ENCODE data around the gene ADSS2.

The ADSS2 gene

DNA sequence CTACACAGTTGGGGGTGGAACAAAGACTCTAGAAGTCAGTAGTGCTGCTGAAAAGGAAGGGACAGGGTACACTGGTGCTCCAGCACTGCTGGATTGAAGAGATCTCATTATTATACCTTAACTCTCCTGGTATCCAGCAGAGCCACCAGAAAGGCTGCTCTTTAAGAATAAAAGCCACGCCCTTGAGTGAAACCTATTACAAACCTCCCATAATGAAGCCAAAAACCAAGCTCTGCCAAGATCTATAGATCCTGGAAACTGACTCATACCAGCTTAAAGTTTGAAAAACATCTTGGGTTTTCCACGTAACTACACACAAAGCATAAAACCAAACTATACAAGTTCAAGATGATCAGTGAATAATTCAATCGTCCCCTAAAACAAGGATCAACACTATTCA is 38.0 kb downstream of the ADSS2 start:
- no peak for DNase-seq (ENCODE audit: low read depth)
- H3K4me3 ChIP-seq (ENCODE audit: low read depth, low read length): no peak overlapping the region
- TF ChIP-seq, protein P1, sequence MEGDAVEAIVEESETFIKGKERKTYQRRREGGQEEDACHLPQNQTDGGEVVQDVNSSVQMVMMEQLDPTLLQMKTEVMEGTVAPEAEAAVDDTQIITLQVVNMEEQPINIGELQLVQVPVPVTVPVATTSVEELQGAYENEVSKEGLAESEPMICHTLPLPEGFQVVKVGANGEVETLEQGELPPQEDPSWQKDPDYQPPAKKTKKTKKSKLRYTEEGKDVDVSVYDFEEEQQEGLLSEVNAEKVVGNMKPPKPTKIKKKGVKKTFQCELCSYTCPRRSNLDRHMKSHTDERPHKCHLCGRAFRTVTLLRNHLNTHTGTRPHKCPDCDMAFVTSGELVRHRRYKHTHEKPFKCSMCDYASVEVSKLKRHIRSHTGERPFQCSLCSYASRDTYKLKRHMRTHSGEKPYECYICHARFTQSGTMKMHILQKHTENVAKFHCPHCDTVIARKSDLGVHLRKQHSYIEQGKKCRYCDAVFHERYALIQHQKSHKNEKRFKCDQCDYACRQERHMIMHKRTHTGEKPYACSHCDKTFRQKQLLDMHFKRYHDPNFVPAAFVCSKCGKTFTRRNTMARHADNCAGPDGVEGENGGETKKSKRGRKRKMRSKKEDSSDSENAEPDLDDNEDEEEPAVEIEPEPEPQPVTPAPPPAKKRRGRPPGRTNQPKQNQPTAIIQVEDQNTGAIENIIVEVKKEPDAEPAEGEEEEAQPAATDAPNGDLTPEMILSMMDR (IDR thresholded peaks at IDR 0.05; ENCODE audit: control insufficient read depth, extremely low read depth, insufficient read depth): no peak

DNA sequence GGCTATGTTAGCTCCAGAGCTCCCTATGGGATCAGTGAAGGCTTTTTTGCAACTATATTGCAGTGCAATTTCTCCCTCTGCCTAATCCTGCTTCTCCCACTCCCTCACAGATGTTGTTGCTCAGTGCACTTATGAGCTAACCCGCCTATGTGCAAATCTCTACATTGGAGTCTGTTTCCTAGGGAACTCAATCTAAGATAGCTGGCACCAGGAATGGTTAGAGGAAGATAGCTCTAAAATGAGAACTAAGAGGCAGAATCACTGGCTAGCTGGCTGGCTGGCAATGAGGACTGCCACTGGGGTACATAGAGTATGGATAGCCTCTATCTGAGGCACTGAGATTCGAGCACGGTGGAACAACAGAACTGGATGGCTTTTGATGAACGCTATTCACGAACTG is 39.5 kb downstream of the ADSS2 start:
- no peak overlapping the region for H3K4me3 ChIP-seq (ENCODE audit: low read depth, low read length)
- DNase-seq (ENCODE audit: low read depth): no peak
- TF ChIP-seq, protein P1 (IDR thresholded peaks at IDR 0.05; ENCODE audit: control insufficient read depth, extremely low read depth, insufficient read depth): no peak

DNA sequence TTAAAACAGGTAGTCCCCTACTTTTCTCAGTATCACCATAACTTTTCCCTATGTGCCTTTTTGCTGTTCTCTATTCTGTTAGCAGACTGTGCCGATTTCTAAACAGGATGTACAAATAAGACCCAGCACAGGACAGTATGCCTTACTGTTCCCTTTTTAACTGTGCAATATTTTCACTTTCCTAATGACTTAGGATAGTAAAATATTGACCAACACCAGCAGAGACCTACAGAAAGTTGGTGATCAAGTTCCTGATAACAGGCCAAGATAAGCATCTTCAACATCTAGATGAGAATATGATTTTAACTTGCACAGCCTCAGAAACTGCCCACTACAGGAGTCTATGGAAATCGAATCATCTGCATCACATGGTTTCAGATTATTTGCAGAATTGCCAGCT is 42.0 kb downstream of the ADSS2 start:
- no peak for DNase-seq (ENCODE audit: low read depth)
- no peak overlapping the region for H3K4me3 ChIP-seq (ENCODE audit: low read depth, low read length)
- TF ChIP-seq, protein P1 (IDR thresholded peaks at IDR 0.05; ENCODE audit: control insufficient read depth, extremely low read depth, insufficient read depth): no peak

DNA sequence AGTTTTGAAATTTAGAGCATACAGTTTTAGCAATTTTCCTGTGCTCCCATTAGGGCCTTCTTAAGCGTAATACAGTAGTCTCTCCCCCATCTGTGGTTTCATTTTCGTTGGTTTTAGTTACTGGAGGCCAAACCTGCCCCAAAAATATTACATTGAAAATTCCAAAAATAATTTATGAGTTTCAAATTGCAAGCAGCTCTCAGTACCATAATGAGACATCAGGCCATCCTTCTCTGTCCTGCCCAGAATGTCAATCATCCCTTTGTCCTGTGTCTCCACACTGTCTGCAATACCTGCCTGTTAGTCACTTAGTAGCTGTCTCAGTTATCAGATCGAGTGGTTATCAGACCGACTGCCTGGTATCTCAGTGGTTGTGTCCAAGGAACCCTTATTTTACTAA is 45.4 kb downstream of the ADSS2 start:
- DNase-seq (ENCODE audit: low read depth): no peak
- no peak overlapping the region for H3K4me3 ChIP-seq (ENCODE audit: low read depth, low read length)
- TF ChIP-seq, protein P1 (IDR thresholded peaks at IDR 0.05; ENCODE audit: control insufficient read depth, extremely low read depth, insufficient read depth): no peak

DNA sequence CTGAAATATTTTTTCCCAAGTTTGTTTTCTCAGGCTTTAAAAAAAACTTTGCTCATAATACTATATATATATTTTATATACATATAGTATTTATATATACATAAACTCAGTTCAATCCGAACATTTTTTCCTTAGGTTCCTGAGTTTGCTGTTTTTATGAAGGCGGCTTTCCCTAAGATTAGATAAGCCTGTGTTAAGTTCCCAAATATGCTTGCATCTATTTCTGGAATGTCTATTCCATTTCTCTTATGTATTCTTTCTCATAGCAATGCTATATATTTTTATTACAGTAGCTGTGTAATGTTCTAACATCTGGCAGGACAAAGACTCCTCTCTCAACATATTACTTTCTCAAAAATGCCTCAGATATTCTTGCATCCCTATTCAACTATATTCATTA is 45.9 kb downstream of the ADSS2 start:
- H3K4me3 ChIP-seq (ENCODE audit: low read depth, low read length): no peak overlapping the region
- no peak for DNase-seq (ENCODE audit: low read depth)
- TF ChIP-seq, protein P1 (IDR thresholded peaks at IDR 0.05; ENCODE audit: control insufficient read depth, extremely low read depth, insufficient read depth): no peak

DNA sequence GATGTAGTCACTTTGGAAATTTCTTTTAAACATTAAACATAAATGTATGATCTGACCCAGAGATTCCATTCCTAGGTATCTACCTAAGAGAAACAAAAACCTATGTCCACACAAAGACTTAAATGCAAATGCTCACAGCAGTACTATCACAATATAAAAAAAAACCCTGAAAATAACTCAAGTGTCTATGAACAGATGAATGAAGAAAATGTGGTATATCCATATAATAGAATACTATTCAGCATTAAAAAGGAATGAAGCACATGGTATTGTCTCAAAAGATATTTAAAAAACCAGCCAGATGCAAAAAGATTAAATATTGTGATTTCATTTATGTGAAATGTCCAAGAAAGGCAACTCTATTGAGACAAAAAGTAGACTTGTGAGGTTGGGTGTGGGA is 48.3 kb downstream of the ADSS2 start:
- DNase-seq (ENCODE audit: low read depth): no peak
- no peak overlapping the region for H3K4me3 ChIP-seq (ENCODE audit: low read depth, low read length)
- TF ChIP-seq, protein P1 (IDR thresholded peaks at IDR 0.05; ENCODE audit: control insufficient read depth, extremely low read depth, insufficient read depth): no peak

DNA sequence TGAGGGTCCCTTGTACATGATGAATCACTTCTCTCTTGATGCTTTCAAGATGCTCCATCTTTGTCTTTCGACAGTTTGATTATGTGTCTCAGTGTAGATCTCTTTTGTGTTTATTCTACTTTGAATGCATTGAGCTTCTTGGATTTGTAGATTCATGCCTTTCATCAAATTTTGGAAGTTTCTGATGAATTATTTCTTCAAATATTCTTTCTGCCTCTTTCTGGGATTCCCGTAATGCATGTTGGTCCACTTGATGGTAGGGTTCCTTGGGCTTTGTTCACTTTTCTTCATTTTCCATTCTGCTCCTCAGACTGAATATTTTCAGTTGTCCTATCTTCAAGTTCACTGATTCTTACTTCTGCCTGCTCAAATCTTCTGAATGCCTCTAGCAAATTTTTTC is 50.7 kb downstream of the ADSS2 start:
- no peak for DNase-seq (ENCODE audit: low read depth)
- TF ChIP-seq, protein P1 (IDR thresholded peaks at IDR 0.05; ENCODE audit: control insufficient read depth, extremely low read depth, insufficient read depth): no peak
- H3K4me3 ChIP-seq (ENCODE audit: low read depth, low read length): no peak overlapping the region
